GM10266 (cell line): ENCODE measurements around the gene LSM7.
A peak's percentile ranks its signal among the peaks of the same experiment; 100 is the strongest.

Experiments used
- DNase-seq: peaks from one replicate; pipeline ENCODE4 v3.0.0; 2012; ENCODE audit errors: extremely low spot score
- CTCF ChIP-seq: IDR thresholded peaks from 2 replicates; pipeline ENCODE4 v1.5.1; 2012; ENCODE audit warnings: mild to moderate bottlenecking, low read depth; ENCODE audit not compliant: control insufficient read depth, insufficient read depth; ENCODE audit errors: missing control alignments

Gene LSM7

GRCh38 chr19:2328401-2329148 is at the start of gene LSM7, which contains the start of gene SPPL2B:
Gene LSM7, minus strand, starts transcription at chr19:2328586. Its CDS starts 20 bp downstream, at chr19:2328566.
Gene SPPL2B, plus strand, starts transcription at chr19:2328684. Its CDS starts 26 bp downstream, at chr19:2328710.
- TF ChIP-seq CTCF = no peak
- DNase-seq = peak; percentile 99

- DNase-seq = no peak
- no peak for TF ChIP-seq CTCF
Measured at GRCh38 chr19:2376784-2377519, 48.6 kb upstream of the LSM7 start.

GRCh38 chr19:2375353-2376121 is 47.2 kb upstream of the LSM7 start:
- DNase-seq = no peak
- no peak for TF ChIP-seq CTCF

- no peak for DNase-seq
- TF ChIP-seq CTCF = no peak
Measured at GRCh38 chr19:2374808-2375207, 46.4 kb upstream of the LSM7 start.

GRCh38 chr19:2372076-2372612 is 43.8 kb upstream of the LSM7 start:
- TF ChIP-seq CTCF = no peak
- DNase-seq = no peak

- no peak for TF ChIP-seq CTCF
Measured at GRCh38 chr19:2371656-2372055, 43.3 kb upstream of the LSM7 start.

More at GRCh38 chr19:2371656-2372055, 43.3 kb upstream of the LSM7 start:
- no peak for DNase-seq
